Measurements from ENCODE around the gene IGSF8.

DNA sequence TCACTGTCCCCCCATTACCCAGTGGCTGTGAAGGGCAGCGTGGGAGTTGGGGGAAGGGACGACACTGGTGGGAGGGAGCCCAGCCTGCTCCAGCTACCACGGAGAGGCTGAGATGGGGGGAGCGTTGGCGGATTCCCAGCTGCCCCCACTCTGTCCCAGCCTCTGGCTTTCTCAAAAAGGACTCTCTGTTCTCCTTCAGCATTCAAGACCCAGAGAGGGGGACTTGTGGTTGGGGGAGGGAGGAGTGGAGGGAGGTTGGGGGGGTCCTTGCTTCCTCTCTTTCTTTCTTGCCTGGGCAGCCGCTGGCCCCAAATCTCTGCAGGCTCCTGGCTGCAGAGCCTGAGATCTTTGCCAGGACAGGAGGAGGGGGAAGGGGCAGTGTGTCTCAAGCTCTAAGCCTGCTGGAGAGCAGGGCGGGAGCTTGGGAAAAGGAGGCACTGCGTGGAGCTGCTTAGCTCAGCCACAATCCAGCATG, 19.3 kb upstream of the IGSF8 start:
- TF ChIP-seq POLR2AphosphoS5 (IDR thresholded peaks at IDR 0.05) (no peak), TAF1 (IDR thresholded peaks at IDR 0.05; ENCODE audit: low read depth) (no peak), EZH2 (IDR thresholded peaks at IDR 0.05; ENCODE audit: borderline replicate concordance, insufficient read depth, low read length, poor library complexity, severe bottlenecking) (no peak), RAD21 (conservative IDR thresholded peaks at IDR 0.05) (no peak), EP300 (conservative IDR thresholded peaks at IDR 0.05; ENCODE audit: poor library complexity, severe bottlenecking) (no peak), MXI1 (conservative IDR thresholded peaks at IDR 0.05; ENCODE audit: poor library complexity, severe bottlenecking) (no peak)
- TF ChIP-seq, protein P1, sequence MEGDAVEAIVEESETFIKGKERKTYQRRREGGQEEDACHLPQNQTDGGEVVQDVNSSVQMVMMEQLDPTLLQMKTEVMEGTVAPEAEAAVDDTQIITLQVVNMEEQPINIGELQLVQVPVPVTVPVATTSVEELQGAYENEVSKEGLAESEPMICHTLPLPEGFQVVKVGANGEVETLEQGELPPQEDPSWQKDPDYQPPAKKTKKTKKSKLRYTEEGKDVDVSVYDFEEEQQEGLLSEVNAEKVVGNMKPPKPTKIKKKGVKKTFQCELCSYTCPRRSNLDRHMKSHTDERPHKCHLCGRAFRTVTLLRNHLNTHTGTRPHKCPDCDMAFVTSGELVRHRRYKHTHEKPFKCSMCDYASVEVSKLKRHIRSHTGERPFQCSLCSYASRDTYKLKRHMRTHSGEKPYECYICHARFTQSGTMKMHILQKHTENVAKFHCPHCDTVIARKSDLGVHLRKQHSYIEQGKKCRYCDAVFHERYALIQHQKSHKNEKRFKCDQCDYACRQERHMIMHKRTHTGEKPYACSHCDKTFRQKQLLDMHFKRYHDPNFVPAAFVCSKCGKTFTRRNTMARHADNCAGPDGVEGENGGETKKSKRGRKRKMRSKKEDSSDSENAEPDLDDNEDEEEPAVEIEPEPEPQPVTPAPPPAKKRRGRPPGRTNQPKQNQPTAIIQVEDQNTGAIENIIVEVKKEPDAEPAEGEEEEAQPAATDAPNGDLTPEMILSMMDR (IDR thresholded peaks at IDR 0.05; ENCODE audit: poor library complexity, severe bottlenecking), result no peak
